Fibroblast of lung (primary cell): Measurements from ENCODE around the gene ITPR1. TPM values are rescaled to one million over a fixed set of nuclear protein-coding genes. Genes with fewer than 3 reads are reported as not detected.
A peak's percentile ranks its signal among the peaks of the same experiment; 100 is the strongest.

Experiments used
- DNase-seq, 2 donors: peaks; one replicate each; pipeline versions ENCODE4 v3.0.0 to v3.0.0-alpha.2; 2010; ENCODE audit warnings: low read depth in 2 of 2
- H2AFZ ChIP-seq: 2 replicates; pipeline ENCODE4 v1.5.1; 2012; ENCODE audit warnings: low read length, control low read depth, inconsistent platforms
- H3K27ac ChIP-seq: 2 replicates; pipeline ENCODE4 v1.5.1; 2011; ENCODE audit warnings: low read length, control low read depth; ENCODE audit not compliant: insufficient read depth
- H3K27me3 ChIP-seq: 2 replicates; pipeline ENCODE4 v1.5.1; 2011; ENCODE audit warnings: mild to moderate bottlenecking, low read length; ENCODE audit not compliant: control insufficient read depth, insufficient read depth
- H3K36me3 ChIP-seq: 2 replicates; pipeline ENCODE4 v1.5.1; 2011; ENCODE audit warnings: low read length; ENCODE audit not compliant: control insufficient read depth, insufficient read depth
- H3K4me1 ChIP-seq: 2 replicates; pipeline ENCODE4 v1.5.1; 2011; ENCODE audit warnings: low read length; ENCODE audit not compliant: control insufficient read depth, insufficient read depth; ENCODE audit errors: extremely low read depth
- H3K4me2 ChIP-seq: 2 replicates; pipeline ENCODE4 v1.5.1; 2011; ENCODE audit warnings: low read length, control low read depth; ENCODE audit not compliant: insufficient read depth; ENCODE audit errors: extremely low read depth
- H3K4me3 ChIP-seq, 4 experiments: fragments of 200-600 bp in 1 of 4; sonication (generic) in 1 of 4; replicated peaks in 1 of 4; 2 replicates each; pipeline ENCODE4 v1.5.1; 2011 to 2016; ENCODE audit warnings: low read length in 4 of 4, low read depth in 3 of 4, mild to moderate bottlenecking in 3 of 4, control low read depth in 2 of 4, inconsistent platforms in 1 of 4, mixed read lengths in 1 of 4; ENCODE audit not compliant: insufficient read depth in 1 of 4; ENCODE audit errors: control extremely low read depth in 1 of 4
- H3K79me2 ChIP-seq: 2 replicates; pipeline ENCODE4 v1.5.1; 2012; ENCODE audit warnings: mild to moderate bottlenecking, low read length, inconsistent platforms; ENCODE audit not compliant: control insufficient read depth, insufficient read depth
- H3K9ac ChIP-seq: 2 replicates; pipeline ENCODE4 v1.5.1; 2011; ENCODE audit warnings: mild to moderate bottlenecking, low read length, control low read depth; ENCODE audit not compliant: insufficient read depth
- H3K9me3 ChIP-seq: 2 replicates; pipeline ENCODE4 v1.5.1; 2012; ENCODE audit warnings: low read depth, low read length; ENCODE audit not compliant: control insufficient read depth, insufficient read depth
- H4K20me1 ChIP-seq: 2 replicates; pipeline ENCODE4 v1.5.1; 2011; ENCODE audit warnings: low read length; ENCODE audit not compliant: control insufficient read depth, insufficient read depth; ENCODE audit errors: extremely low read depth
- EZH2 ChIP-seq: IDR thresholded peaks from 2 replicates; pipeline ENCODE4 v1.5.1; 2012; ENCODE audit warnings: low read length, control low read depth, mild to moderate bottlenecking; ENCODE audit errors: missing control alignments
- polyA plus RNA-seq, 2 donors: library from polyadenylated mRNA; depleted of rRNA in 1 of 2; stranded (reverse) in 1 of 2; unstranded in 1 of 2; fragments of >200 nt; gene quantifications; 2 replicates each; pipeline ENCODE4 v1.2.1, GENCODE V29; 2011 to 2012; ENCODE audit warnings: missing spikeins in 1 of 2
- total RNA-seq: library from RNA; depleted of rRNA; stranded (reverse); fragments of >200 nt; gene quantifications from 2 replicates; pipeline ENCODE4 v1.2.1, GENCODE V29; 2014
- TF ChIP-seq, protein P1 (sequence below), 2 donors: IDR thresholded peaks in 1 of 2; conservative IDR thresholded peaks in 1 of 2; 1 replicate in 1 of 2; 2 replicates in 1 of 2; pipeline ENCODE4 v1.5.1; 2011 to 2012; ENCODE audit warnings: low read length in 2 of 2, control low read depth in 1 of 2, inconsistent platforms in 1 of 2, low read depth in 1 of 2, mild to moderate bottlenecking in 1 of 2

ITPR1 gene
- total and polyA plus RNA-seq, 2 donors (not counting 1 experiment from before 2014, with no cell fraction given), result 19.2 to 87.0 TPM

DNA sequence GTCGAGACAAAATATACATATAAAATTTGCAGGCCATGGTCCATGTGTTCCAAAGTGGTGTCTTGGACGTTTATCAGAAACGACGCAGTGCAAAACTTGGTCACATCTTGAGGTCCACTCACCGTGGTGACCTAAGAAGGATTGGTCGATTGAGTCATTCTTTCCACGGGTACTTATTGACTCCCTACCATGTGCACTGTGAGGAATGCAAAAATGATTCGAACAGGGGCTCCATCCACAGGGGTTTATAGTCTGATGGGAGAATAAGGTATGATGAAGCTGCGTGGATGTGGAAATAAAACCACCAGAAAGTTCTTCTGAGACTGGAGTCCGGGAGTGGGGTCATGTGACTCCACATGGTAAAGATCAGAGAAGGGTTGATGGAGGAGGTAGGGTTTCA, 185.2 kb downstream of the ITPR1 start:
- Histone ChIP-seq H3K9me3 (no peaks in the 10 kb centered on the region), H3K79me2 (no peaks in the 10 kb centered on the region), H3K27ac (no peak overlapping the region), H2AFZ (no peak overlapping the region), H3K4me3 (no peak overlapping the region), H3K9ac (no peak overlapping the region), H3K4me2 (no peak overlapping the region), H3K27me3 (no peaks in the 10 kb centered on the region), H3K4me1 (no peaks in the 10 kb centered on the region), H3K36me3 (no peaks in the 10 kb centered on the region), H4K20me1 (no peaks in the 10 kb centered on the region)
- TF ChIP-seq, protein P1, sequence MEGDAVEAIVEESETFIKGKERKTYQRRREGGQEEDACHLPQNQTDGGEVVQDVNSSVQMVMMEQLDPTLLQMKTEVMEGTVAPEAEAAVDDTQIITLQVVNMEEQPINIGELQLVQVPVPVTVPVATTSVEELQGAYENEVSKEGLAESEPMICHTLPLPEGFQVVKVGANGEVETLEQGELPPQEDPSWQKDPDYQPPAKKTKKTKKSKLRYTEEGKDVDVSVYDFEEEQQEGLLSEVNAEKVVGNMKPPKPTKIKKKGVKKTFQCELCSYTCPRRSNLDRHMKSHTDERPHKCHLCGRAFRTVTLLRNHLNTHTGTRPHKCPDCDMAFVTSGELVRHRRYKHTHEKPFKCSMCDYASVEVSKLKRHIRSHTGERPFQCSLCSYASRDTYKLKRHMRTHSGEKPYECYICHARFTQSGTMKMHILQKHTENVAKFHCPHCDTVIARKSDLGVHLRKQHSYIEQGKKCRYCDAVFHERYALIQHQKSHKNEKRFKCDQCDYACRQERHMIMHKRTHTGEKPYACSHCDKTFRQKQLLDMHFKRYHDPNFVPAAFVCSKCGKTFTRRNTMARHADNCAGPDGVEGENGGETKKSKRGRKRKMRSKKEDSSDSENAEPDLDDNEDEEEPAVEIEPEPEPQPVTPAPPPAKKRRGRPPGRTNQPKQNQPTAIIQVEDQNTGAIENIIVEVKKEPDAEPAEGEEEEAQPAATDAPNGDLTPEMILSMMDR (conservative IDR thresholded peaks at IDR 0.05 in 1 of 2, IDR thresholded peaks at IDR 0.05 in 1 of 2; ENCODE audit: low read depth in 1 of 2, low read length in 2 of 2), result no peak
- TF ChIP-seq EZH2, result no peak
- peak in 1 of 2 donors; percentile 7 for DNase-seq

- no peaks in the 10 kb centered on the region for H3K27me3 ChIP-seq
- no peaks in the 10 kb centered on the region for H3K79me2 ChIP-seq
- H3K9me3 ChIP-seq, result no peaks in the 10 kb centered on the region
- peak in 1 of 2 donors; percentile 52 for DNase-seq
- TF ChIP-seq, protein P1 (conservative IDR thresholded peaks at IDR 0.05 in 1 of 2, IDR thresholded peaks at IDR 0.05 in 1 of 2; ENCODE audit: low read depth in 1 of 2, low read length in 2 of 2), result no peak
- no peak for TF ChIP-seq EZH2
- no peak overlapping the region for H3K4me3 ChIP-seq
- H2AFZ ChIP-seq, result no peak overlapping the region
- H3K36me3 ChIP-seq, result no peaks in the 10 kb centered on the region
- H3K4me1 ChIP-seq, result no peaks in the 10 kb centered on the region
- H3K9ac ChIP-seq, result no peak overlapping the region
- H4K20me1 ChIP-seq, result no peaks in the 10 kb centered on the region
- no peak overlapping the region for H3K4me2 ChIP-seq
- H3K27ac ChIP-seq, result no peak overlapping the region
Observed at GRCh38 chr3:4680227-4680691, 187.1 kb downstream of the ITPR1 start.

DNA sequence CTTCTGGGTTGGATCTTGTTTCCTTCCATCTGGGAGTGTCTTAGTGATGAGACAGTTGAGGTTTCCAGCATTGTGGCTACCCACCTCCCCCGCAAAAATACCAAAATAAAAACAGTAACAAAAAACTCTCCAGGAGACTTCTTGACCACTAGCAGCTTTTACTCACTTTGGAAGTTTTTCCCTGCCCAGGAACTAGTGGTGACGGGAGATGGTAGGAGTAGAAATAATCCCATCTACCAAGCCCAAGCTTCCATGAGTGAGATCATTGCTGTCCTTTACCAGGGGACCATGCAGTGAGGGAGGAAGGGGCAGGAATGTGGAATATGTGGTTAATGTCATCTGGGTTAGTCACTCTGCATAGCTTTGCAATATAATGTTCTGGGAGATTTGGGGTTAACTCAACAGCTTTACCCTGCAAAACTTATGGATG, 187.7 kb downstream of the ITPR1 start:
- no peak overlapping the region for H3K27ac ChIP-seq
- no peaks in the 10 kb centered on the region for H3K4me1 ChIP-seq
- no peak overlapping the region for H3K4me3 ChIP-seq
- DNase-seq, result peak in 1 of 2 donors; percentile 66
- no peaks in the 10 kb centered on the region for H3K79me2 ChIP-seq
- no peak overlapping the region for H2AFZ ChIP-seq
- no peaks in the 10 kb centered on the region for H3K36me3 ChIP-seq
- no peaks in the 10 kb centered on the region for H3K27me3 ChIP-seq
- H3K4me2 ChIP-seq, result no peak overlapping the region
- H3K9ac ChIP-seq, result no peak overlapping the region
- no peaks in the 10 kb centered on the region for H3K9me3 ChIP-seq
- TF ChIP-seq, protein P1 (conservative IDR thresholded peaks at IDR 0.05 in 1 of 2, IDR thresholded peaks at IDR 0.05 in 1 of 2; ENCODE audit: low read depth in 1 of 2, low read length in 2 of 2), result no peak
- no peak for TF ChIP-seq EZH2
- no peaks in the 10 kb centered on the region for H4K20me1 ChIP-seq
